IPS-18a (cell line): ENCODE measurements around the gene PRAC1.

Experiments
- H3K27ac ChIP-seq: one replicate; pipeline ENCODE4 v1.5.1; 2013; ENCODE audit warnings: low read length
- H3K27me3 ChIP-seq: one replicate; pipeline ENCODE4 v1.6.1; 2013; ENCODE audit warnings: mild to moderate bottlenecking, low read length; ENCODE audit not compliant: control insufficient read depth, insufficient read depth
- H3K36me3 ChIP-seq: one replicate; pipeline ENCODE4 v1.6.1; 2013; ENCODE audit warnings: low read depth, low read length; ENCODE audit not compliant: control insufficient read depth
- H3K4me1 ChIP-seq: one replicate; pipeline ENCODE4 v1.6.1; 2013; ENCODE audit warnings: low read depth, low read length; ENCODE audit not compliant: control insufficient read depth
- H3K4me3 ChIP-seq: one replicate; pipeline ENCODE4 v1.5.1; 2013; ENCODE audit warnings: low read length
- H3K9ac ChIP-seq: one replicate; pipeline ENCODE4 v1.6.1; 2013; ENCODE audit warnings: mild to moderate bottlenecking, low read length, moderate library complexity
- H3K9me3 ChIP-seq: one replicate; pipeline ENCODE4 v1.6.1; 2013; ENCODE audit warnings: low read depth, low read length; ENCODE audit not compliant: control insufficient read depth

PRAC1 gene

GRCh38 chr17:48729335-48730239 is 7.3 kb upstream of the PRAC1 start:
- no peak overlapping the region for H3K4me3 ChIP-seq

GRCh38 chr17:48728232-48729231 is 6.2 kb upstream of the PRAC1 start, which contains the start of gene HOXB13:
TSS of gene HOXB13 (minus strand) at chr17:48728750. CDS start at chr17:48728593, 157 bp downstream.
- H3K4me1 ChIP-seq, result peaks cover 8% of the 10 kb centered on the region
- no peak within 1 kb of the TSS for H3K27ac ChIP-seq
- H3K4me3 ChIP-seq, result peak within 1 kb of the TSS; percentile 10
- peaks cover 100% of the 10 kb centered on the region for H3K27me3 ChIP-seq
- no peaks in the 10 kb centered on the region for H3K9me3 ChIP-seq
- no peaks in the 10 kb centered on the region for H3K36me3 ChIP-seq
- H3K9ac ChIP-seq, result no peak within 1 kb of the TSS

More at GRCh38 chr17:48729335-48730239, 7.3 kb upstream of the PRAC1 start:
- Histone ChIP-seq H3K4me1 (peaks cover 2% of the 10 kb centered on the region), H3K27me3 (peaks cover 100% of the 10 kb centered on the region), H3K27ac (no peak overlapping the region), H3K9me3 (no peaks in the 10 kb centered on the region), H3K9ac (no peak overlapping the region), H3K36me3 (no peaks in the 10 kb centered on the region)

GRCh38 chr17:48727415-48728175 is 5.3 kb upstream of the PRAC1 start:
- no peak overlapping the region for H3K27ac ChIP-seq
- no peaks in the 10 kb centered on the region for H3K9me3 ChIP-seq
- H3K4me3 ChIP-seq, result no peak overlapping the region
- H3K36me3 ChIP-seq, result no peaks in the 10 kb centered on the region
- peaks cover 9% of the 10 kb centered on the region for H3K4me1 ChIP-seq
- H3K9ac ChIP-seq, result no peak overlapping the region
- H3K27me3 ChIP-seq, result peaks cover 100% of the 10 kb centered on the region

- peaks cover 100% of the 10 kb centered on the region for H3K27me3 ChIP-seq
- H3K4me3 ChIP-seq, result no peak overlapping the region
- no peaks in the 10 kb centered on the region for H3K9me3 ChIP-seq
- H3K36me3 ChIP-seq, result no peaks in the 10 kb centered on the region
- H3K4me1 ChIP-seq, result peaks cover 12% of the 10 kb centered on the region
- no peak overlapping the region for H3K9ac ChIP-seq
- no peak overlapping the region for H3K27ac ChIP-seq
Observed at GRCh38 chr17:48726916-48727286, 4.6 kb upstream of the PRAC1 start.

GRCh38 chr17:48726114-48726915 is 4.0 kb upstream of the PRAC1 start:
- no peak overlapping the region for H3K27ac ChIP-seq
- H3K9ac ChIP-seq, result no peak overlapping the region

GRCh38 chr17:48725288-48726064 is 3.2 kb upstream of the PRAC1 start:
- no peaks in the 10 kb centered on the region for H3K36me3 ChIP-seq
- H3K27me3 ChIP-seq, result peaks cover 100% of the 10 kb centered on the region
- H3K4me3 ChIP-seq, result no peak overlapping the region
- H3K9me3 ChIP-seq, result no peaks in the 10 kb centered on the region
- H3K4me1 ChIP-seq, result peaks cover 12% of the 10 kb centered on the region
- no peak overlapping the region for H3K27ac ChIP-seq
- no peak overlapping the region for H3K9ac ChIP-seq

More at GRCh38 chr17:48726114-48726915, 4.0 kb upstream of the PRAC1 start:
- no peak overlapping the region for H3K4me3 ChIP-seq
- peaks cover 100% of the 10 kb centered on the region for H3K27me3 ChIP-seq
- no peaks in the 10 kb centered on the region for H3K9me3 ChIP-seq
- peaks cover 12% of the 10 kb centered on the region for H3K4me1 ChIP-seq
- H3K36me3 ChIP-seq, result no peaks in the 10 kb centered on the region

GRCh38 chr17:48725004-48725287 is 2.6 kb upstream of the PRAC1 start:
- Histone ChIP-seq H3K9me3 (no peaks in the 10 kb centered on the region), H3K36me3 (no peaks in the 10 kb centered on the region), H3K27ac (no peak overlapping the region), H3K27me3 (peaks cover 100% of the 10 kb centered on the region), H3K4me1 (peaks cover 12% of the 10 kb centered on the region), H3K9ac (no peak overlapping the region), H3K4me3 (no peak overlapping the region)

- Histone ChIP-seq H3K27me3 (peaks cover 100% of the 10 kb centered on the region), H3K4me3 (no peak overlapping the region), H3K27ac (no peak overlapping the region), H3K9me3 (no peaks in the 10 kb centered on the region), H3K9ac (no peak overlapping the region), H3K36me3 (no peaks in the 10 kb centered on the region), H3K4me1 (peaks cover 17% of the 10 kb centered on the region)
Observed at GRCh38 chr17:48724251-48725003, 2.1 kb upstream of the PRAC1 start.

- H3K4me3 ChIP-seq, result peak overlapping the region; percentile 25
Observed at GRCh38 chr17:48723423-48724250, 1.3 kb upstream of the PRAC1 start.

More at GRCh38 chr17:48723423-48724250, 1.3 kb upstream of the PRAC1 start:
- Histone ChIP-seq H3K4me1 (peaks cover 22% of the 10 kb centered on the region), H3K9me3 (no peaks in the 10 kb centered on the region), H3K9ac (no peak overlapping the region), H3K27me3 (peaks cover 100% of the 10 kb centered on the region), H3K27ac (no peak overlapping the region), H3K36me3 (no peaks in the 10 kb centered on the region)
